Fibroblast of skin of left biceps (primary cell): Measurements from ENCODE around the gene KRTAP10-7.
"Not testable (repeated sequence)": the region's sequence is repeated elsewhere in the genome, so short reads cannot be mapped to it uniquely, and the experiment has no call there.

Source experiments
- DNase-seq, 2 experiments: peaks; one replicate each; pipeline ENCODE4 v3.0.0-alpha.2; 2013; ENCODE audit warnings: low read depth in 2 of 2

The KRTAP10-7 gene

GRCh38 chr21:44571844-44572782, 28.3 kb upstream of the KRTAP10-7 start:
- no peak for DNase-seq

- no peak for DNase-seq
These were observed 27.3 kb upstream of the KRTAP10-7 start for GRCh38 chr21:44572959-44573583.

GRCh38 chr21:44573630-44574456, 26.6 kb upstream of the KRTAP10-7 start, which contains the start of gene KRTAP10-4:
TSS of gene KRTAP10-4 (plus strand) at chr21:44573729. CDS start at chr21:44573759, 30 bp downstream.
- not testable (repeated sequence) for DNase-seq

GRCh38 chr21:44574457-44575306, 25.7 kb upstream of the KRTAP10-7 start:
- DNase-seq = no peak

- DNase-seq = no peak
These were observed 24.9 kb upstream of the KRTAP10-7 start for GRCh38 chr21:44575307-44576024.

- no peak for DNase-seq
These were observed 24.4 kb upstream of the KRTAP10-7 start for GRCh38 chr21:44576025-44576420.

- no peak for DNase-seq
These were observed 21.9 kb upstream of the KRTAP10-7 start for GRCh38 chr21:44578371-44579055.

GRCh38 chr21:44579056-44579832, 21.2 kb upstream of the KRTAP10-7 start:
- DNase-seq = no peak

GRCh38 chr21:44579833-44580144, 20.6 kb upstream of the KRTAP10-7 start:
- no peak for DNase-seq

- not testable (repeated sequence) for DNase-seq
These were observed 20.1 kb upstream of the KRTAP10-7 start, which contains the start of gene KRTAP10-5 for GRCh38 chr21:44580231-44580821. TSS of gene KRTAP10-5 (minus strand) at chr21:44580604. CDS start at chr21:44580578, 26 bp downstream.

- DNase-seq = no peak
These were observed 19.2 kb upstream of the KRTAP10-7 start for GRCh38 chr21:44581158-44581557.

GRCh38 chr21:44582055-44582454, 18.3 kb upstream of the KRTAP10-7 start:
- no peak for DNase-seq

GRCh38 chr21:44583089-44583799, 17.2 kb upstream of the KRTAP10-7 start:
- DNase-seq = no peak

GRCh38 chr21:44583800-44584147, 16.6 kb upstream of the KRTAP10-7 start:
- DNase-seq = no peak

- no peak for DNase-seq
These were observed 14.5 kb upstream of the KRTAP10-7 start for GRCh38 chr21:44585892-44586291.

- DNase-seq = no peak
These were observed 11.3 kb upstream of the KRTAP10-7 start for GRCh38 chr21:44589094-44589493.

GRCh38 chr21:44589586-44590305, 10.7 kb upstream of the KRTAP10-7 start:
- no peak for DNase-seq
